ENCODE results near the gene CDC20.
"Not testable (repeated sequence)": the region's sequence is repeated elsewhere in the genome, so short reads cannot be mapped to it uniquely, and the experiment has no call there.

CDC20 gene

DNA sequence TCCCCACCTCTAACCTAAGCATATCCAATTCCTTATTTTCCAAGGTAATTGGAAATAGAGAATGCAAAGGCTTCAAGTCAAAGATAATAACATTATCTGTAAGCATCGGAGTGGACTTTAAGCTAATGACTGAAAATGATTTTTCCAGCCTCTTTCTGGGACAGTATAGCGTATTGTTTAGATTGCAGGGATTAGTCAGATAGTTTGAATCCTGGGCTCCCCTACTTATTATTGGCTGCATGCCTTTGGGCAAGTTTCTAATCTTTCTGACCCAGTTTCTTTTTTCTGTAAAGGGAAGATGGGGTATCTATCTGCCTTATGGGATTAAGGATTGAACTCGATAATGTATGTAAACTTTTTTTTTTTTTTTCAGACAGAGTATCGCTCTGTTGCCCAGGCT, 1.5 kb upstream of the CDC20 start:
- DNase-seq (ENCODE audit: low read depth in 1 of 2, low spot score in 1 of 2), result no peak

DNA sequence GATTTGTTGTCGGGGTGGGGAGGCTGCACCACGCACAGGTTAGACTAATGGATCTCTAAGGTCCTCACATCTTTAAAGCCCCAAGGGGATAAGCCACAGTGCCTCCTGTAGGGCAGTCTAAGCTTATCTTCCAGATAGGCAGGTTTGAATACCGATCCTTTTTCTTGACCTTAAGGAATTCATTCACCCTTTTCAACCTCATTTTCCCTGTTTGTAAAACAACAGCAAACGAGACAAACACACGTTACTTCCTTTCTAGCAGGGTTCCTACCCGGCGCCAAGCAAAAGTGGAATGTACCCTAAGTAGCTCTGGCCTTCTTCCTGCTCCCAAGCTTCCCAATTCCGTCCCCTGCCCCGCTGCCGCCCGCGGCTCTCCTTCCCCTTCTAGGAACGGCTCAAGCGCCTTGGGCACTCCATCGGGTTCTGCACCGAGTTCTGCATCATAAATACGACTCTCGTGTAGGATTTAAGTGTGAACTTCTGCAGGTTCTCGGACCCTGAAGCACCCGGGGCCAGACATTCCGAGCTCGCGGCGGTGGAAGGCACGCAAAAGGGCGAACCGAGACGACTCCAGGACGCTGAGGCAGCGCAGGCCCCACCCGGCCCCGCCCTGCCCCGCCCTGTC, 548 bp upstream of the CDC20 start:
- no peak for DNase-seq (ENCODE audit: low read depth in 1 of 2, low spot score in 1 of 2)

DNA sequence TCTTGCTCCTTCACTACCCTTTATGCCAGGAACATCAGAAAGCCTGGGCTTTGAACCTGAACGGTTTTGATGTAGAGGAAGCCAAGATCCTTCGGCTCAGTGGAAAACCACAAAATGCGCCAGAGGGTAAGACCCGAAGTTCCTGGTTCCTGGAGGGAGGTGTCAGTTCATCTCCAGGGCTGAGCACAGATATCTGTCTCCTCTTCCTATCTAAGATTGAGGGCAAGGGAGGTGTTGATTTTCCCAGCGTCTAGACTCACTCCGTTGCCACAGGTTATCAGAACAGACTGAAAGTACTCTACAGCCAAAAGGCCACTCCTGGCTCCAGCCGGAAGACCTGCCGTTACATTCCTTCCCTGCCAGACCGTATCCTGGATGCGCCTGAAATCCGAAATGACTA, 915 bp downstream of the CDC20 start:
- no peak for DNase-seq (ENCODE audit: low read depth in 1 of 2, low spot score in 1 of 2)

DNA sequence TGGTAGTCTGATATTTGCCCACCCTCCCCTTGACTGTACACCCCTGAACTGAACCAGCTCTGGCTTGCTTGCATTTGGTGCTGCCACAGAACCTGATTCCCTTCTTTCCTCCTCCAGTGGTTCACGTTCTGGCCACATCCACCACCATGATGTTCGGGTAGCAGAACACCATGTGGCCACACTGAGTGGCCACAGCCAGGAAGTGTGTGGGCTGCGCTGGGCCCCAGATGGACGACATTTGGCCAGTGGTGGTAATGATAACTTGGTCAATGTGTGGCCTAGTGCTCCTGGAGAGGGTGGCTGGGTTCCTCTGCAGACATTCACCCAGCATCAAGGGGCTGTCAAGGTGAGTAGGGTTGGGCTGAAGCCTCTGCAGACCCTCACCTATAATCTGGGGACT, 1.8 kb downstream of the CDC20 start:
- DNase-seq (ENCODE audit: low read depth in 1 of 2, low spot score in 1 of 2), result no peak

DNA sequence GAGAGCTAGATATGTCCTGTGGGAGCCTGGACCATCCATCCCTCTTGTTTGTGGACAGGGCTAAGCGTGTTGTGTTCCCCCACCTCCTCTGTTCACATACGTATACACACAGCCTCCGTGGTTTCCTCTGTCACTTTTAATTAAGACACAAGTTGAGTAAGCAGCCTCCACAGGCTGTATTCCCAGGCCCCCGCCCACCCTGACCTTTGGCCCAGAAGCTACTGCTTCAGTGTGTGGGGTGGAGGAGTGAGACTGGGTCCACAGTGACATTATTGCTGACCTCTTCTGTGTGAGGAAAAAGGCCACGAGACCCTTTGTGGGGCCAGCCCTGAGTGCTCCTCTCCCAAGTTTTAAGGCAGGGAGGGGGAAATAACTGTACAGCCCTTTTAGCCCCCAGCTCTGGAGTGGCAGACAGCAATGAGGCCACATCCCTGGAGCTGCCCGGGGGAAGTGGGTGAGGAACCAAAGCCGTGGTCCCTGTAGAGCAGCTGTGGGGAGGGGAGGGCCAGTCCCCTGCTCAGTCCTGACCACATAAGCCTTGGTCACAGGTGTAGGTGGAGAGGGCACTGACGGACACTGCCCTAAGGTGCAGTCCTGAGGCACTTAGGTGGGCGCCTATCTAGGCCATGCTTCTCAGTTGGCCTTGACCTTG, 4.6 kb downstream of the CDC20 start:
- DNase-seq (ENCODE audit: low read depth in 1 of 2, low spot score in 1 of 2), result no peak

DNA sequence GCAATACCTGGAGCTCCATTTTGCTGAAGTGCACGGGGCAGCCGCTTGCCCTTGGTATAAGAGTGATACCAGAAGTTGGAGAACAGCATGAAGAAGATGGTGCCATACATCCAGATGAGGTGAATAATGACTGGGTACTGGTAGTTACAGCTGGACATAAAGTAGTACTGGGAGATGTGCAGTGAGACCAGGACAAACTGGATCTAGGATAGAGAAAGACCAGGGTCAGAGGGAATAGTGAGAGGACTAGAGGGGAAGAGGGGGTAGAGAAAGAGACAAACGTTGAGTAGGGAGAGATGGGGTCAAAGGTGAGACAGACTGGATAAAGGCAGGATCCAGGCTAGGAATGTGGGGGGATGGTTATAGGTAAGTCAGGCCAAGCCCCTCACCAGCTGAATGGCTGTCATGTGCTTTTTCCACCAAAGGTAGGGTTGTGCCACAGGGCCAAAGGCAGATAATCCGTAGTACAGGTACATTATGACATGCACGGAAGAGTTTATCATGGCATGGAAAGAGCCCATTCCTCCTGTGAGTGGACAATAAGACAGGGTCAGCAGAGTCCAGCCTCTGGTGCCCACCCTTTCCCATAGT, 5.2 kb downstream of the CDC20 start:
- no peak for DNase-seq (ENCODE audit: low read depth in 1 of 2, low spot score in 1 of 2)

DNA sequence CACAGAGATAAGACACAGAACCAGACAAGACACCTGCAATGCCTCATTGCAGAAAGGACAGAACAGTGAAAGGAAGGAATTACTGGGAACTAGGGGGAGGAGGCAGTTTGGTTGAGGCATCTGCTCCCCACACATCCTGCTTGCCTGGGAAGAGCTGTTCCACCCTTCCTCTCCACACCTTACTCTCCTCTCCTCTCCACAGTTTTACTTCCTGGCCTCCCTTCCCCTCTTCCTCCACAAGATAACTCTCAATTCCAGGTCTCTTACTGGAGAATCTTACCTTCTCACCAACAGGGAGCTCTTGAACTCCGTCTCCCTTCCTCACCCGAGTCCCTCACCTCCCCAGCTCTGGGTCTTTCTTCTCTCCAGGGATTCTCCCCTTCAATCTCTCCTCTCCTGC, 6.9 kb downstream of the CDC20 start:
- no peak for DNase-seq (ENCODE audit: low read depth in 1 of 2, low spot score in 1 of 2)

DNA sequence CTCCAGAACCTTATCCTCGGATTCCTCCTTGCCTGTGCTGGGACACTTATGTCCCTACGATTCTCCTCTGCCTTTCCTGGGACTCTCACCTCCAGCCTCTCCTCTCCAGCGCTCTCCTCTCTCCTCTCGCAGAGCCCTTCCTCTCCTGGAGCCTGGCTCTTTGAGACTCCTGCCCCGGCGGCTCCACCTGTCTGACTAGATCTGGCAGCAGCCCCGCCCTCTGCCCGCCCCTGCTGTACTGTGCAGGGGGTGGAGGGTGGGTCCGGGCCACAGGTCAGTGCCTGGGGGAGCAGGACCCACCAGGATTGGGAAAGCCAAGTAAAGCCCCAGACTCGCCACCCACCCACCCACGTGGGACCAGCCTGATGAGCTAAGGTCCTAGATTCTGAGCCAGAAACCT, 7.4 kb downstream of the CDC20 start:
- DNase-seq (ENCODE audit: low read depth in 1 of 2, low spot score in 1 of 2), result no peak

DNA sequence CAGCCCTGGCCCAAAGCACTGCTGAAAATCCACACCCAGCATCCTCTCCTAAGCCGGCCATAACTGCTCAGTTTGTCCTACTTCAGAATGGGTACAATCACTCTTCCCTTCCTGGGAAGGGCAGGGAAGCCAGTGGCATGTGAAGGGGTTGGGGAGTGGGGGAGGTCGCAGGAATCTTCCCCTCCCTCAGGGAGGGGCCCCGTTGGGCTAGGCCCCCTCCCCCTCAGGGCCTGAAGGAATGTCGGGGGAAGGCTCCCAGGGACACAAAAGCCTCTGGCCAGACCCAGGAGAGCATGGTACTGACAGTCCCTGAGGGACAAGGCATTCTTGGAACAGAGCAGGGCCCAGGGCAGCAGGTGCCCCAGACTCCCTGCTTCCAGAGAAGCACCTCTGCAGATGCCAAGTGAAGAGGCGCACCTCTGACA, 7.8 kb downstream of the CDC20 start:
- DNase-seq (ENCODE audit: low read depth in 1 of 2, low spot score in 1 of 2), result no peak

DNA sequence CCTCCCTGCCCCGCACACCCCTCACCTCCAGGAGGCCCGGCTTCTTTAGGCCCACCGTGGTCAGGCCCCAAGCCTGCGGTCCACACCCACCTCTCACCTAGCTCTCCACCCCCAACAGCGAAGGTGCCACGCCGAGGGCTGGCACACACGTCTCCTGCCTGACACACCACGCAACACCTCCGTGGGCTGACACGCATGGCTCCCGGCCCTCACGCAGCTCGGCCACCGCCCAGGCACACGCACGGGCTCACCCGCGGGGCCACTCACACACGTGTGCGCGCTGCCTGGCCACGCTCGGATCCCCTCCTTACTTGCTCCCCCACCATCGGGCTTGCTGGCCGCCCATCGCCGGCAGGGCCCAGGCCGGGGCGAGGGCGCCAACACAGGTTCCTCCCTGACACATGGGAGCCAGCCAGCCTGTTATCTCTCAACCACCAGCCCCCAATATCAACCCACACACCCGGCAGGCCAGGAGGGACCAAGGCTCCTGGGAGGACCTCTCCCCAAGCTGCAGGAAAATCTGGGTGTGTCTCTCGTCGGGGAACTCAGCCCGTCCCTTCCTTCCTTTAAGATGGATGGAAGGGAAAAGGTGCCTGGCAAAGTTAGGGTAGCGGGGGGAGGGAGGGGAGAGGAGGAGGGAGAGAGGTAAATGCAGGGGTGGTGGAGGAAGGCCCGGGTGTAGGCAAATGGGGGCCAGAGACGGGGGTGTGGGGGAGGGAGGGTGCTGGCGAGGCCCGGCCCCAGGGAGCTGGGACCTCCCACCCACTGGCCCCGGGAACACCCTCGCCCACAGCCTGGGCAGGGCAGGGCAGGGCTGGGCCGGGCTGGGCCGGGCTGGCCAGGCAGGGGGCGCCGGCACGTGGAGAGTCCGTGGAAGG, 8.5 kb downstream of the CDC20 start:
- peak in 1 of 2 donors; percentile 27 for DNase-seq (ENCODE audit: low read depth in 1 of 2, low spot score in 1 of 2)

DNA sequence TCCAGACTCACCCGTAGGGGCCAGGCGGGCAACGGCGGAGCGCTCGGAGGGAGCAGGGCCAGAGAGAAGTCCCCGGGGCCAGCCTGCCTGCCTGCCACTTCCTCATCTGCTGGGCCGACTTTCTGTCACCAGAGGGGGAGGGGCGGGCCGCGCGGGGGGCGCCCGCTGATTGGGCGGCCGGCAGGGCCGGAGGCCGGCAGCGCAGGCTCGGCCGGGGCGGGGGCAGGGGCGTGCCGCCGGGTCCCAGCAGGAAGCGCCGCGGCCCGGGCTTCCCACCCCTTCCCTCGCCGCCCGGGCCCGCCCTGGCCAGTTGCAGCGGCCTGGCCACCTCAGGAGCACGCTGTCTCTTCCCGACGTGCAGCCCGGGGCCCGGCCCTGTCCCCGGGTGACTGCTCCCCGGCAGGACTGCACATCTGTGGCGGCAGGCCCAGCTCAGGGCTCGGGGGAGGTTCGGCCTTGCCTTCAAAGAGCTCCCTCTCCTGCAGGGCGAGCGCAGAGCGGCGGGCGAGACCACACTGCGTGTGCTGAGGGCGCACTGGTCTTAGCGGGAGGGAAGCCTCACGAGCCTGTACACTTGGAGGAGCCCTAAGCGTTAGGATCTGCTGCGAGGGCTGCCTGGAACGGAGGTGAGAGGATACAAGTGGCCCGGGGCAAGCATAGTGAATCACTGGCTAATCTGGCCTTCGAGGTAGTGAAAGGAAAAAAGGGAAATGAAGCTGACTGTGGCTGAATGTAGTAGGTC, 9.3 kb downstream of the CDC20 start, which contains the start of gene ELOVL1:
ELOVL1 (minus strand) TSS at position 108 of the 742 bp plus-strand sequence. CDS start 2,402 bp downstream, outside the sequence.
- DNase-seq (ENCODE audit: low read depth in 1 of 2, low spot score in 1 of 2), result peak; percentile 74 to 82

DNA sequence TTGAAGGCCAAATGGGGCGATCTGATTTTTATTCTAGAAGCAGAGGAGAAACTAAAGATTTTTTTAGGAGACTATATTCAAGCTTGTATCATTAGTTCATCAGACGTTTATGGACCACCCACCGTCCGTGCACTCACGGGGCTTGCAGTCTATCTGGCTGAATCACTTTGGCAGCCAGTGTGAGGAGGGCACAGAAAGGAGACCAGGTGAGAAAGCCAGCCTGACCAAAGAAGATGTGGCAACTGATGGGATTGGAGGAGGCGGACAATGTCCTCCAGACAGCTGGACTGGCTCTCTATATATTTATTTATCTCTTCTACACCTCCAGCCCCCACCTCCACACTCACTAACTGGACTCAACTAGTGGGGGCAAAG, 9.9 kb downstream of the CDC20 start:
- no peak for DNase-seq (ENCODE audit: low read depth in 1 of 2, low spot score in 1 of 2)

DNA sequence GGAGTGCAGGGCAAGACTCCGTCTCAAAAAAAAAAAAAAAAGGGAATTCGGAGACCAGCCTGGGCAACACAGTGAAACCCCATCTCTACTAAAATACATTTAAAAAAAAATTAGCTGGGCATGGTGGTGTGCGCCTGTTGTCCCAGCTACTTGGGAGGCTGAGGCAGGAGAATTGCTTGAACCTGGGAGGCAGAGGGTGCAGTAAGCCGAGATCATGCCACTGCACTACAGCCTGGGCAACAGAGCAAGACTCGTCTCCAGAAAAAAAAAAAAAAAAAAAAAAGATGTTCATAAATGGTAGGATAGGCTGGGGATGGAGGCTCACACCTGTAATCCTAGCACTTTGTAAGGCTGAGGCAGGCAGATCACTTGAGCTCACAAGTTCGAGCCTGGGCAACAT, 11.0 kb downstream of the CDC20 start:
- not testable (repeated sequence) for DNase-seq (ENCODE audit: low read depth in 1 of 2, low spot score in 1 of 2)

DNA sequence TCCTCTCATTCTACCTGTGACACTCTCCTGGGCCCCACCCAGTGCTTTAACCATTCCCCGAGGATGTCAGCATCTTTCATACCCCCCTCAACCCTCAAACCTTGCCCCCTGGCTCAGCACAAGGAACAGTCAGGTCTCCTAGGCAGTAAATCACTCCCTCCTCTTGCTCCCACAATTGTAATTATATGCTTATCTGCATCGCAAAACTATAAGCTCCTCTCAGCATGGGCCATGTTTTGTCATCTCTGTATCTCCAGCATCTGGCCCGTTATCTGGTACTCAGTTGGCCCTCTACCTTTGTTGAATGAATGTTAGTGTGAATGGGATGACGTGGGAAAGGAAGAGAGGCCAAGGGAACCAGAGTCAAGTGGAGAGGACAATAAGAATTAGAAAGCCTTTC, 11.8 kb downstream of the CDC20 start:
- DNase-seq (ENCODE audit: low read depth in 1 of 2, low spot score in 1 of 2), result no peak

DNA sequence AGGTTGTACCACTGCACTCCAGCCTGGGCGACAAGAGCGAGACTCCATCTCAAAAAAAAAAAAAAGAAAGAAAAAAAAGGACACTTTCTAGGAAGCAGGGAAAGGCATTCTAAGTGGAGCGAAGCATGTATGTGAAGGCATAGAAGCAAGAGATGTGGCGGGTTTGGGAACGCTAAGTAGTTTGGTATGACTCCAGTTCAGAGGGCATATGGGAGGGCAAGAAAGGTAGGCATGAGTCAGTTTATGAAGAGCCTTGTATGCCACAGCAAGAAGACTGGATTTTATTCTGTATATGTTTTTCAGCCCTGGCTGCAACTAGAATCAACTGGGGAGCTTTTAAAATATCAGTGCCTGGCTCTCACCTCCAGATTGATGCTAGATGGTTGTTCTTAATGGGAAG, 13.4 kb downstream of the CDC20 start:
- no peak for DNase-seq (ENCODE audit: low read depth in 1 of 2, low spot score in 1 of 2)

DNA sequence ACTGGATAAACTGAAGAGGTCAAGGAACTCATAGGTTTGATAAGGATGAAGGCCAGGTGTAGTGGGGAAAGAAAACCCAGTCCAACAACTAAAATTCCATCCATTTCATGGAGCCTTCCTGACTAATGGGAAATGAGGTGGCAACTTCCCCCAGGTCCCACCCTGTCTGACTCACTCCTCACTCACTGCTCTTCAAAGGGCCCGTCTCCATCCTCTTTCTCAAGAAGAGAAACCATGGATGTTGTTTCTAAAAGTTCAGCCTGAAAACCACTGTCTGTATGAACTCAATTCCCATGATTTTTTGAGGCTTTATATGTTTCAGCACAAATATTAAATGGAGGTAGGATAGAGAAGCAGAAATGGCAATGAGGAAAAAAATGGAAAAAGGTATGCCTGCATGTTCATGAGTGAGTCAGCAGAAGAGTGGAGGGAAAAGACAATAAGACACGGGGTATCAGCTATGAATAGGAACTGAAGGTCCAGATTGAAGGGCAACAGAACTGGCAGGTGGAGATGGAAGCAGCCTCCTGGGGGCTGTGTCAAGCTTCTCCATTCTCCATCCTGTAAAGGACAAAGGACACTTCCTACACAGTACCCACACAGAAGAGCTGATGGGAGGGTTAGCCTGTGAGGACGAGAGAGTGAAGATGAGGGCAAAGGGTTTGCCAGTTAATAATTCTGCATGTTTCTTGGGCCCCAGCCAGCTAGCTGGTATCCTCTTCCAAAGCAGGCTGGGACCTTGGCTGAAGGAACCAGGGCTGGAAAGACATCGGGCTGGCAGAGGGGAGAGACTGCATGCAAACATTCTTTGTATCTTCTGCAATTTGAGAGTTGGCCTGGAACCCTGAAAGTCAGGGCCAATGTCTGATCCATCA, 14.5 kb downstream of the CDC20 start:
- DNase-seq (ENCODE audit: low read depth in 1 of 2, low spot score in 1 of 2), result no peak

DNA sequence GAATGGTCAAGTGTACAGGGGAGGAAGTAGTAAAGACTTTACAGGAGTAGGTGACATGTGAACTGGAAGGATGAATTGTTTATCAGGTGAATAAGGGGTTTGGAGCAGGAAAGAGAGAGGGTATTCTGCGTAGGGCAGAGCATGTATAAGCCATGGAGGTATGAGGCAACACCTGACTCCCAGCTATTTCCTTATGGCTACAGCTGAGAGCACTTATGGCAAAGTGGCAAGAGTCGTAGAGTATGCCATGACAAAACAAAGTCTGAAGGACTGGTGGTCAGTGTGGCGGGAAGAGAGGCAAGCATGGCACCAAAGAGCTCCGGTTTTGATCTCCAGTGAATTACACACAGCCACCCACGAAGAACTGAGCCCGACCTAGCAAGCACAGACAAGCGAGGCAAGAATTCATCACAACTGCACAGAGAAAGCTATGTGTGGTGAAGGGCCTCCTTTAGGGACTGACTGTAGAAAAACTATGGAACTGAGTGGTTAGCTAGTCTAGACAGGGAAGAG, 18.0 kb downstream of the CDC20 start:
- no peak for DNase-seq (ENCODE audit: low read depth in 1 of 2, low spot score in 1 of 2)

DNA sequence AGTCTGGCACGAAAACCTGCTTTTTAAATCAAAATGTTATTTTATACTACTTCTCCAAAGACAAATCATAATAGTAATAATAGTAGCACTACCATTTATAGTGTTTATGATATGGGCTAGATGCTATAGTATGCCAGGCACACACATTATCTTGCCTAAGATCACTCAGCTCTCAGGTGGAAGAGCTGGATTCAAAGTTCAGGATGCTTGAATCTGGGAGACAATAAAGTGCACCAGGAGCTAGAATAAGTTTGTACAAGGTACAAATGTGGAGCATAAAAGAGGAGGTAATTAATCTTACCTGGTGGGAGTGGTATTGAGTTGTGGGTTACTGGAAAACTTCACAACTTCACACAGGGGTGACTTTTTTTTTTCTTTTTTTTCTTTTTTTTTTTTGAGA, 19.1 kb downstream of the CDC20 start:
- no peak for DNase-seq (ENCODE audit: low read depth in 1 of 2, low spot score in 1 of 2)

DNA sequence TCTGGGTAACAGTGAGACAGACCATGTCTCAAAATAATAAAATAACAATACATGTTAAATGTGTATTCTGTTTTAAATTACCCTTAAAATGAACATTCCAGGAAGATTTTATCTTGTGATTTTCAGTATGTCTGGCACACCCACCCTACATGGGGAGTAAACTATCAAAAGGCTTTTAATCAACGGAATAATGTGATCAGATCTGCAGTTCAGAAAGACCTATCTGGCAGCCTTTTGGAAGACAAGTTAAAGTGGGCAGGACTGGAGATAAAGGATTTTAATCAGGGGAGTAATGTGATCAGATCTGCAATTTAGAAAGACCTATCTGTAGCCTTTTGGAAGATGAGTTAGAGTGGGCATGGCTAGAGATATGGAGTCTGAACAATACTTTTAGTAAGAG, 20.7 kb downstream of the CDC20 start:
- DNase-seq (ENCODE audit: low read depth in 1 of 2, low spot score in 1 of 2), result no peak

DNA sequence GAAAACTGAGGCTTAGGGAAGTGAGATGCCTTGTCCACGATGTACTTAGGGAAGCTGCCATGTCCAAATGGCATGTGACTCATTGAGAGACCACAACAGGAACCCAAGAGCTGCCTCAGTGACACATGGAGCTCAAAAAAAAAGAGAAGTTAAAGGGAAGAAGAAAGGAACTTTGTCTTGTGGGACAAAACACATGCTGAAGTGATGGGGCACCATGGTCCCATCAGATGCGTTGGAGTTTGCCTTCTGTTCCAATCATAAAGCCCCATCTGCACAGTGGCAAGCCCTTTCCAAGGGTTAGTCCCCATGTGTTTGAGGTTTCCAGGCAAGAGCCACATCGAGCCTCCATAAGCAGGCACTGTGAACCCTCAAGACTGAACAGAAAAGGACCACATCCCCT, 22.8 kb downstream of the CDC20 start:
- DNase-seq (ENCODE audit: low read depth in 1 of 2, low spot score in 1 of 2), result no peak
